HG03521 (cell line): ENCODE data around the gene TRRAP.
"Not testable (repeated sequence)": the region's sequence is repeated elsewhere in the genome, so short reads cannot be mapped to it uniquely, and the experiment has no call there.

Source experiments
- ATAC-seq: cut with Tn5 transposase; IDR thresholded peaks from one replicate; pipeline ENCODE4 v1.9.1; 2021; ENCODE audit warnings: mild to moderate bottlenecking, moderate library complexity; ENCODE audit not compliant: unreplicated experiment

The TRRAP gene

DNA sequence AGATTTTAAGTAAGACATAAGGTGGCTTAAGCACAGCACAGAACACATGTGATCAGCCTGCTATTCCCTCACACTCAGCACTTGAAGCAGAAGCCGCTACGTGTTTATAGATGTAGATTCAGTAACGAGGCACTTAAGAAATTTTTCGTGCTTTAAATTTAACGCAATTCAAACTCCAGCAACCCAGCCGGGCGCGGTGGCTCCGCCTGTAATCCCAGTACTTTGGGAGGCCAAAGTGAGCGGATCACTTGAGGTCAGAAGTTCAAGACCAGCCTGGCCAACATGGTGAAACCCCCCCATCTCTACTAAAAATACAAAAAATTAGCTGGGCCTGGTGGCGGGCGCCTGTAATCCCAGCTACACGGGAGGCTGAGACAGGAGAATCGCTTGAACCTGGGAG is 167.9 kb downstream of the TRRAP start:
- not testable (repeated sequence) for ATAC-seq

DNA sequence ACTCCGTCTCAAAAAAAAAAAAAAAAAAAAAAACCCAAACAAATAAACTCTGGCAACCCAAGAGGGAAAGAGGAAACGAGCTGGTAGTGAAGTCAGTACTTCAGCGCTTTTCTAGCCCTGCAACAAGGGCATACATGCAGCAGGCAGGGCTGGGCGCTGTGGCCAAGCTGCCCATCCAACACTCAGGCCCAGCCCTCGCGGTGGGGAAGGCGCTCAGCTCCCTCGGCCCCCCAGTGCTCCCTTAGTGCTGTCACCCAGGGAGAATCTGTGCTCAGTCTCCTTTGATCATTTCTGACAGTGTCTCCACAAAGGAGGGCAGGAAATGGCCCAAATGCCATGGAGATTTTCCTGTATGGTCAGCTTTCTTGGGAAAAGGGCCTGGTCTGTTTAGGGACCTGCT is 168.4 kb downstream of the TRRAP start:
- ATAC-seq = no peak

DNA sequence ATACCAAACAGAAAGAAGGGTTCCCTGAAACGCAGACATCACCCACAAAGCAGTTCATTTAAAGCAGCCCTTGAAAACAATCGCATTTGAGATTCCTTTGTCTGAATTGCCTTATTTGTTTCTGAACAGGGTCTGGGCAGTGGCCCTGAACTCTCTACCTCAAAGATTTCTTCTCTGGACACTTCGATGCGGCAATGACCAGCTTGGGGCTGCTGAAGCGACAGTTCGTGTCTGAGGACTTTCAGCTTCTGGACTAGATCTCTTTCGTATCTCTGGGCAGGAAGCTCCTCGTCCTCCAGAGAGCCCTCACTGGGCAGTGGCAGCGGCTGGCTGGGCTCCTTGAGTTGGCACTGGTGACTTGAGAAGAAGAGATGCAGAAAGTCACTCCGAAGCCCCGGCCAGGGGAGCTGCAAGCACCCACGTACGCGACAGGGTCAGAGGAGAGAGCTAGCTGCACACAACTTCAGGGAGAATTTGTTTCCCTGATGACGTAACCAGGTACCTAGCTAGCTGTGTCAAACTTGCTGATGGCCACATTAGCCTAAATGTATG is 169.3 kb downstream of the TRRAP start:
- ATAC-seq = no peak

DNA sequence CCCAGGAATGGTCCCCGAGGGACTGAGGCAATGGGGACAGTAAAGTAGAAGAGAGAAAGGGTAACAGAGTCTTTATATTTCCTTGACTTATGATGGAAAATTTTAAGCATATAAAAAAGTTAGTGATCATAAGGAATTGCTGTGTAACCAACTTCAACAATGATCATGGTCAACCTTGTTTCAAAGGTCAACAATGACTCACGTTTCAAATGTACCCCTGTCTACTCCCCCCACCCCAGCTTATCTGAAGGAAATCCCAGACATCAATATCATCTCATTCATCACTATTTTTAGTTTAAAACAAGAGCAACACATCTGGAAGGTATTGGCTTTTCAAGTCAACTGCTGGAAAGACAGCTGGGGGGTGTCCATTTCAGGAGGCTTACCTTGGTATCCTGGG is 172.6 kb downstream of the TRRAP start:
- no peak for ATAC-seq

DNA sequence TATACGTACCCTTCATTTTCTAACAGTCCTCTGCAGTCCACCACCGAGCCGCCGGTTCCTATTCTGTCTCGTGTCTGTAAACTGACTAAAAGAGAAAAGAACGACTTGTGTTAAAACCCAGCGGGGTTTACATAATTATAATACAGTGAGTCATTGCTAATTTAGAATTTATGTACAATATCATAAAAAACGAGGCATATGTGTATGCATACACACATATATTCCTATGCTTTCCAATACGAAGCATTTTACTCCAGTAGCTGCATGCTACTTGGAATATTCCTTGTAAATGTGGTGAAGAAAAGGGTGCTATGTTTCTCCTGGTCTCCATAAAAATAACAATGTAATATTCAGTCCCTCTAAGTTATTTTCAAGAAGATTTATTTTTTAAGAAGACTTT is 176.4 kb downstream of the TRRAP start:
- no peak for ATAC-seq

DNA sequence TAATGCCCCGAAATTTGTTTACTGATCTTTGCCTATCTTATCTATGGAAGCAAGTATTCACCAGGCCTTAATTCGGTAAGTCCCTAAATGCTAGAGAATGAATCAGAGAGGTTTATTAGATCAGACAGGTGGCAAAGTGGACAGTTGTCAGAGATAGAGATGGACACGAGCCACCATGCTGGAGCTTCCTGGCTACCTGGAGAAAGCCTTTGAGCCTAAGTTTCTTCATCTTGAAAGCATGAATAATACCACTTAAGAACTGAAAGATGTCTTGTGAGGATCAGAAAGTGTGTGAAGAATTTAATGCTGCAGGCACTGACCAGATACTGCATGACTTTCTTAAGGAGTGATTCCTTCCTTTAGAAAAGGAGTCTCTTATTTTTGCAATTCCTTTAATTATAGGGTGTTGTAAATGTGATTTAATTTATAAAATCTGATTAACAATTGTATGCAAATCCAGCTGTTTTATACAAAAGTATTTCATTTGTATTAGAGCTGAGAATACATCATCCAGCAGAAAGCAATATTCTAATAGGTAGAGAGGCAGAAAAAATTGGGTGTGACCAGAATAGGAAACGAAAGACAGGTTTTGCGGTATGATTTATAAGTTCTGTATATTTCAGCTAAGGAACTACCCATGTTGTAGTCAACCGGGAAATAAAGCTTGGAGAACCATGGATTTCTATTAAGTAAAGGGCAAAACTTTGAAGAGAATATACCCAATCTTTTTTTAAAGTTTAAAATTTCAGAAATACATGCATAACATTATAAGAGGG is 182.9 kb downstream of the TRRAP start:
- no peak for ATAC-seq
